Measurements from ENCODE around the gene IL10RB.
"Not testable (repeated sequence)": the region's sequence is repeated elsewhere in the genome, so short reads cannot be mapped to it uniquely, and the experiment has no call there.

The IL10RB gene

GRCh38 chr21:33236013-33236686 is 30.0 kb upstream of the IL10RB start:
- DNase-seq (ENCODE audit: low spot score), result no peak
- ChIA-PET POLR2A (ENCODE audit: low non-redundant PET) (no interaction called here), CTCF (interaction anchor here (0.7 kb wide), 1 partner anchor 64 kb away, joined by 3 read pairs; no protein-coding TSS in a partner anchor)
- TF ChIP-seq CTCF (conservative IDR thresholded peaks at IDR 0.05; ENCODE audit: low read depth), result no peak
- H3K27ac ChIP-seq, result no peak overlapping the region

GRCh38 chr21:33236766-33237165 is 29.4 kb upstream of the IL10RB start:
- ChIA-PET POLR2A (ENCODE audit: low non-redundant PET) (no interaction called here), CTCF (interaction anchor here (0.7 kb wide), 1 partner anchor 64 kb away, joined by 3 read pairs; no protein-coding TSS in a partner anchor)
- TF ChIP-seq CTCF (conservative IDR thresholded peaks at IDR 0.05; ENCODE audit: low read depth), result no peak
- DNase-seq (ENCODE audit: low spot score), result no peak
- H3K27ac ChIP-seq, result no peak overlapping the region

- POLR2A ChIA-PET (ENCODE audit: low non-redundant PET), result no interaction called here
- CTCF ChIA-PET, result no interaction called here
- no peak overlapping the region for H3K27ac ChIP-seq
- TF ChIP-seq CTCF (conservative IDR thresholded peaks at IDR 0.05; ENCODE audit: low read depth), result no peak
- no peak for DNase-seq (ENCODE audit: low spot score)
Observed at GRCh38 chr21:33237486-33237885, 28.7 kb upstream of the IL10RB start.

- H3K27ac ChIP-seq, result no peak overlapping the region
- POLR2A ChIA-PET (ENCODE audit: low non-redundant PET), result no interaction called here
- no peak for DNase-seq (ENCODE audit: low spot score)
- CTCF ChIA-PET, result interaction anchor here (0.5 kb wide), 1 partner anchor 920 kb away, joined by 3 read pairs; no protein-coding TSS in a partner anchor
- no peak for TF ChIP-seq CTCF (conservative IDR thresholded peaks at IDR 0.05; ENCODE audit: low read depth)
Observed at GRCh38 chr21:33238146-33238545, 28.0 kb upstream of the IL10RB start.

GRCh38 chr21:33238565-33239255 is 27.5 kb upstream of the IL10RB start:
- POLR2A ChIA-PET (ENCODE audit: low non-redundant PET), result no interaction called here
- no peak overlapping the region for H3K27ac ChIP-seq
- CTCF ChIA-PET, result interaction anchor here (0.5 kb wide), 1 partner anchor 920 kb away, joined by 3 read pairs; no protein-coding TSS in a partner anchor
- DNase-seq (ENCODE audit: low spot score), result no peak
- no peak for TF ChIP-seq CTCF (conservative IDR thresholded peaks at IDR 0.05; ENCODE audit: low read depth)

- POLR2A ChIA-PET (ENCODE audit: low non-redundant PET); CTCF ChIA-PET; DNase-seq (ENCODE audit: low spot score); H3K27ac ChIP-seq: not testable (repeated sequence)
Observed at GRCh38 chr21:33239559-33240127, 26.5 kb upstream of the IL10RB start.

GRCh38 chr21:33240404-33240803 is 25.8 kb upstream of the IL10RB start:
- H3K27ac ChIP-seq, result no peak overlapping the region
- POLR2A ChIA-PET (ENCODE audit: low non-redundant PET), result no interaction called here
- no peak for TF ChIP-seq CTCF (conservative IDR thresholded peaks at IDR 0.05; ENCODE audit: low read depth)
- CTCF ChIA-PET, result no interaction called here
- no peak for DNase-seq (ENCODE audit: low spot score)

All from RWPE1 (cell line).